Esophagus muscularis mucosa (tissue), 3 donors: ENCODE measurements around the gene DSC1.

Experiments used
- CTCF ChIP-seq, 3 experiments: fragments of 200-600 bp in 2 of 3; fragments of 450-650 bp in 1 of 3; sonication (generic) in 2 of 3; IDR thresholded peaks; one replicate each; pipeline ENCODE4 v1.5.1; 2017 to 2019; ENCODE audit warnings: antibody characterized with exemption in 3 of 3, mild to moderate bottlenecking in 2 of 3, moderate library complexity in 1 of 3
- POLR2A ChIP-seq: fragments of 450-650 bp; IDR thresholded peaks from one replicate; pipeline ENCODE4 v1.6.1; 2017; ENCODE audit warnings: antibody characterized with exemption, moderate library complexity, mild to moderate bottlenecking, low read depth
- POLR2AphosphoS5 ChIP-seq, 2 donors: sonication (generic); formaldehyde crosslinking; IDR thresholded peaks; one replicate each; pipeline ENCODE4 v1.6.1; 2017; ENCODE audit warnings: antibody characterized with exemption in 2 of 2

GRCh38 chr18:31099450-31100230 lies 63.0 kb downstream of the DSC1 start:
- TF ChIP-seq CTCF (IDR thresholded peaks at IDR 0.05) = no peak
- TF ChIP-seq POLR2A = no peak
- TF ChIP-seq POLR2AphosphoS5 (IDR thresholded peaks at IDR 0.05) = no peak
